Measurements from ENCODE around the gene NKAIN2. TPM values are rescaled to one million over a fixed set of nuclear protein-coding genes. Genes with fewer than 3 reads are reported as not detected.

The NKAIN2 gene
- polyA plus RNA-seq, 1 donor (not counting 4 experiments of a cell fraction or from before 2014, with no cell fraction given), result 0.13 TPM

DNA sequence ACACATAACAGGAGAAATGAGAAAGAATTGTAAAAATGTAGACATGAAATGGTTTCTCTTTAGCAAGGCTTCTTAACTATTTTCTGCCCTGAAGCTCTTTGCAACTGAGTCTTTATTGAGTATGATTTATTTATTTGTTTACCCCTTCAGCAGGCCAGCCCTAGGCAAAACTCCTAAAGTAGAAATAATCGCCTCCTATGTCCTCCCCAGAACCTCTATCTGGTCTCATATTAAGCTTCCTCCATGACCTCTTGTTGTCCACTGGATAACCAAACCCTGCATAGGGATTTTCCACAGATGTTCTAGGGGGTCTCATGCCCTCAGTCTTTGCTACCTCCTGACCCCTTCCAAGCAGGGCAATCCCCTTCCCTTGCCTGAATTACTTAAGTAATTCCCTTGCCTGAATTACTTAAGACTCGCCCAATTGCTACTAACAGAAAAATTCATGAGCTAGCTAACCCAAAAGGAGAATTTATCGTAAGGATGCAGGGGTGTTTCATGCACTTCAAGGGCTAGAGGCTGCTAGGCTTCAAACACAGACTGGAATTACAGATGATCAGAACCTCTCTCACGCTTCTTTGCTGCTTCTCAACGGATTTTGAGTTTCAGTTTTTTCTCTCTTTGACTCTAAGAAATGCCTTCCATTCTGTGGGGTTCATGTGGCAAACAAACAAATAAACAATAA is 732.6 kb downstream of the NKAIN2 start:
- H3K4me3 ChIP-seq (ENCODE audit: control insufficient read depth in 2 of 3, extremely low read depth in 1 of 3, insufficient read depth in 2 of 3, low read depth in 1 of 3, low read length in 3 of 3), result no peak overlapping the region
- peaks cover 6% of the 10 kb centered on the region for H3K27me3 ChIP-seq (ENCODE audit: control insufficient read depth, extremely low read depth, insufficient read depth, low read length)
- DNase-seq (ENCODE audit: low read depth, low spot score) (no peak), FAIRE-seq (no peak)
- H3K79me2 ChIP-seq (ENCODE audit: control insufficient read depth, insufficient read depth, low read length), result no peaks in the 10 kb centered on the region
- H3K9me1 ChIP-seq (ENCODE audit: control insufficient read depth, extremely low read depth, insufficient read depth, low read length), result no peaks in the 10 kb centered on the region
- TF ChIP-seq EZH2 (IDR thresholded peaks at IDR 0.05; ENCODE audit: low read length), result no peak
- TF ChIP-seq, protein P1, sequence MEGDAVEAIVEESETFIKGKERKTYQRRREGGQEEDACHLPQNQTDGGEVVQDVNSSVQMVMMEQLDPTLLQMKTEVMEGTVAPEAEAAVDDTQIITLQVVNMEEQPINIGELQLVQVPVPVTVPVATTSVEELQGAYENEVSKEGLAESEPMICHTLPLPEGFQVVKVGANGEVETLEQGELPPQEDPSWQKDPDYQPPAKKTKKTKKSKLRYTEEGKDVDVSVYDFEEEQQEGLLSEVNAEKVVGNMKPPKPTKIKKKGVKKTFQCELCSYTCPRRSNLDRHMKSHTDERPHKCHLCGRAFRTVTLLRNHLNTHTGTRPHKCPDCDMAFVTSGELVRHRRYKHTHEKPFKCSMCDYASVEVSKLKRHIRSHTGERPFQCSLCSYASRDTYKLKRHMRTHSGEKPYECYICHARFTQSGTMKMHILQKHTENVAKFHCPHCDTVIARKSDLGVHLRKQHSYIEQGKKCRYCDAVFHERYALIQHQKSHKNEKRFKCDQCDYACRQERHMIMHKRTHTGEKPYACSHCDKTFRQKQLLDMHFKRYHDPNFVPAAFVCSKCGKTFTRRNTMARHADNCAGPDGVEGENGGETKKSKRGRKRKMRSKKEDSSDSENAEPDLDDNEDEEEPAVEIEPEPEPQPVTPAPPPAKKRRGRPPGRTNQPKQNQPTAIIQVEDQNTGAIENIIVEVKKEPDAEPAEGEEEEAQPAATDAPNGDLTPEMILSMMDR (optimal IDR thresholded peaks at IDR 0.05 in 1 of 3, IDR thresholded peaks at IDR 0.05 in 1 of 3, conservative IDR thresholded peaks at IDR 0.05 in 1 of 3; ENCODE audit: extremely low read depth in 1 of 3, insufficient read depth in 2 of 3, low read length in 3 of 3), result no peak
- no peaks in the 10 kb centered on the region for H4K20me1 ChIP-seq (ENCODE audit: control insufficient read depth, extremely low read depth, insufficient read depth, low read length)
- no peak overlapping the region for H3K9ac ChIP-seq (ENCODE audit: control insufficient read depth, extremely low read depth, insufficient read depth, low read length)
- no peaks in the 10 kb centered on the region for H3K9me3 ChIP-seq (ENCODE audit: control insufficient read depth, low read depth, low read length)
- no peaks in the 10 kb centered on the region for H3K36me3 ChIP-seq (ENCODE audit: control insufficient read depth in 2 of 2, extremely low read depth in 1 of 2, insufficient read depth in 2 of 2, low read length in 2 of 2)
- no peak overlapping the region for H3K4me2 ChIP-seq (ENCODE audit: control insufficient read depth, extremely low read depth, insufficient read depth, low read depth, low read length)
- H2AFZ ChIP-seq (ENCODE audit: control insufficient read depth, low read length), result no peak overlapping the region
- H3K27ac ChIP-seq (ENCODE audit: control insufficient read depth, insufficient read depth, low read length), result no peak overlapping the region
- dilution Hi-C loops (cut with MboI; ENCODE audit: extremely low pct_ligation_motif_present, low sequenced_read_pairs), result no loop called here
- no peaks in the 10 kb centered on the region for H3K4me1 ChIP-seq (ENCODE audit: control insufficient read depth, extremely low read depth, insufficient read depth, low read length)

DNA sequence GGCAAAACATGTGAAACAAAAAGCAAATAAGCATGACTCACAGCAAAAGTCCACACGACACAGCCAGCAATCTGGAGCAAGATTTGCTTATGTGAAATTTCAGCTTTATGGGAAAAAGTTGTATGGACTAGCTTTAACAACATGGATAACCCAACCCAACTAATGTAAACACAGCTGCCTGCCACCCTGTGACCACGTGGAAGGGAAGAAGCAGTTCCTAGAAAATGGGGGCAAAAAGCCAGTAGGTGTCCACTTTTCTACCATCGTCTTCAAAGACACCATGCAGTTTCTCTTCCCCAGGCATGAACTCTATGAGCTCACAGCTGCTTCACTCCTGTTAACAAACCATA is 733.2 kb downstream of the NKAIN2 start:
- Histone ChIP-seq H3K36me3 (ENCODE audit: control insufficient read depth in 2 of 2, extremely low read depth in 1 of 2, insufficient read depth in 2 of 2, low read length in 2 of 2) (no peaks in the 10 kb centered on the region), H3K9ac (ENCODE audit: control insufficient read depth, extremely low read depth, insufficient read depth, low read length) (no peak overlapping the region), H3K27ac (ENCODE audit: control insufficient read depth, insufficient read depth, low read length) (no peak overlapping the region), H3K9me3 (ENCODE audit: control insufficient read depth, low read depth, low read length) (no peaks in the 10 kb centered on the region), H3K79me2 (ENCODE audit: control insufficient read depth, insufficient read depth, low read length) (no peaks in the 10 kb centered on the region), H3K4me1 (ENCODE audit: control insufficient read depth, extremely low read depth, insufficient read depth, low read length) (no peaks in the 10 kb centered on the region), H4K20me1 (ENCODE audit: control insufficient read depth, extremely low read depth, insufficient read depth, low read length) (no peaks in the 10 kb centered on the region), H3K9me1 (ENCODE audit: control insufficient read depth, extremely low read depth, insufficient read depth, low read length) (no peaks in the 10 kb centered on the region), H3K4me2 (ENCODE audit: control insufficient read depth, extremely low read depth, insufficient read depth, low read depth, low read length) (no peak overlapping the region), H2AFZ (ENCODE audit: control insufficient read depth, low read length) (no peak overlapping the region), H3K4me3 (ENCODE audit: control insufficient read depth in 2 of 3, extremely low read depth in 1 of 3, insufficient read depth in 2 of 3, low read depth in 1 of 3, low read length in 3 of 3) (no peak overlapping the region), H3K27me3 (ENCODE audit: control insufficient read depth, extremely low read depth, insufficient read depth, low read length) (peaks cover 6% of the 10 kb centered on the region)
- no peak for TF ChIP-seq EZH2 (IDR thresholded peaks at IDR 0.05; ENCODE audit: low read length)
- TF ChIP-seq, protein P1 (optimal IDR thresholded peaks at IDR 0.05 in 1 of 3, IDR thresholded peaks at IDR 0.05 in 1 of 3, conservative IDR thresholded peaks at IDR 0.05 in 1 of 3; ENCODE audit: extremely low read depth in 1 of 3, insufficient read depth in 2 of 3, low read length in 3 of 3), result no peak
- DNase-seq (ENCODE audit: low read depth, low spot score) (no peak), FAIRE-seq (no peak)
- dilution Hi-C loops (cut with MboI; ENCODE audit: extremely low pct_ligation_motif_present, low sequenced_read_pairs), result no loop called here
